ENCODE measurements around the gene MYEOV. TPM values are rescaled to one million over a fixed set of nuclear protein-coding genes. Genes with fewer than 3 reads are reported as not detected.

The MYEOV gene
- total RNA-seq (2014; rRNA removed; shearing (Covaris generic)) = 2.0 and 4.3 TPM in 2 replicates

- DNase-seq = peak; percentile 97
- H3K36me3 ChIP-seq (replicated peaks; ENCODE audit: control insufficient read depth, insufficient read depth, low read length) = no peaks in the 10 kb centered on the region
- H3K27me3 ChIP-seq (ENCODE audit: control insufficient read depth, insufficient read depth, low read length) = no peaks in the 10 kb centered on the region
- no peak within 1 kb of the TSS for H3K4me3 ChIP-seq (ENCODE audit: insufficient read depth, low read depth, low read length)
These were observed at the start of gene MYEOV for GRCh38 chr11:69293819-69294505. Gene MYEOV (plus strand): TSS chr11:69294155. CDS start chr11:69295355, 1,200 bp downstream.

- Histone ChIP-seq H3K36me3 (replicated peaks; ENCODE audit: control insufficient read depth, insufficient read depth, low read length) (no peaks in the 10 kb centered on the region), H3K27me3 (ENCODE audit: control insufficient read depth, insufficient read depth, low read length) (peaks cover 3% of the 10 kb centered on the region), H3K4me3 (ENCODE audit: insufficient read depth, low read depth, low read length) (no peak overlapping the region)
- DNase-seq = no peak
These were observed 49.7 kb upstream of the MYEOV start for GRCh38 chr11:69244266-69244665.

- DNase-seq = no peak
These were observed 48.9 kb upstream of the MYEOV start for GRCh38 chr11:69245041-69245440.

GRCh38 chr11:69245491-69246345 is 48.2 kb upstream of the MYEOV start:
- no peak for DNase-seq
- Histone ChIP-seq H3K4me3 (ENCODE audit: insufficient read depth, low read depth, low read length) (no peak overlapping the region), H3K36me3 (replicated peaks; ENCODE audit: control insufficient read depth, insufficient read depth, low read length) (no peaks in the 10 kb centered on the region), H3K27me3 (ENCODE audit: control insufficient read depth, insufficient read depth, low read length) (peaks cover 10% of the 10 kb centered on the region)

More at GRCh38 chr11:69245041-69245440, 48.9 kb upstream of the MYEOV start:
- no peaks in the 10 kb centered on the region for H3K36me3 ChIP-seq (replicated peaks; ENCODE audit: control insufficient read depth, insufficient read depth, low read length)
- H3K4me3 ChIP-seq (ENCODE audit: insufficient read depth, low read depth, low read length) = no peak overlapping the region
- H3K27me3 ChIP-seq (ENCODE audit: control insufficient read depth, insufficient read depth, low read length) = peaks cover 7% of the 10 kb centered on the region

- peak; percentile 80 for DNase-seq
- Histone ChIP-seq H3K36me3 (replicated peaks; ENCODE audit: control insufficient read depth, insufficient read depth, low read length) (no peaks in the 10 kb centered on the region), H3K27me3 (ENCODE audit: control insufficient read depth, insufficient read depth, low read length) (peaks cover 12% of the 10 kb centered on the region), H3K4me3 (ENCODE audit: insufficient read depth, low read depth, low read length) (no peak overlapping the region)
These were observed 44.4 kb upstream of the MYEOV start for GRCh38 chr11:69249311-69250185.

- DNase-seq = no peak
- no peak overlapping the region for H3K4me3 ChIP-seq (ENCODE audit: insufficient read depth, low read depth, low read length)
- no peaks in the 10 kb centered on the region for H3K36me3 ChIP-seq (replicated peaks; ENCODE audit: control insufficient read depth, insufficient read depth, low read length)
- H3K27me3 ChIP-seq (ENCODE audit: control insufficient read depth, insufficient read depth, low read length) = peaks cover 12% of the 10 kb centered on the region
These were observed 43.5 kb upstream of the MYEOV start for GRCh38 chr11:69250186-69251056.

- Histone ChIP-seq H3K4me3 (ENCODE audit: insufficient read depth, low read depth, low read length) (no peak overlapping the region), H3K36me3 (replicated peaks; ENCODE audit: control insufficient read depth, insufficient read depth, low read length) (no peaks in the 10 kb centered on the region), H3K27me3 (ENCODE audit: control insufficient read depth, insufficient read depth, low read length) (peaks cover 12% of the 10 kb centered on the region)
- DNase-seq = no peak
These were observed 42.9 kb upstream of the MYEOV start for GRCh38 chr11:69251057-69251393.

GRCh38 chr11:69251639-69252489 is 42.1 kb upstream of the MYEOV start:
- Histone ChIP-seq H3K36me3 (replicated peaks; ENCODE audit: control insufficient read depth, insufficient read depth, low read length) (no peaks in the 10 kb centered on the region), H3K27me3 (ENCODE audit: control insufficient read depth, insufficient read depth, low read length) (peaks cover 12% of the 10 kb centered on the region), H3K4me3 (ENCODE audit: insufficient read depth, low read depth, low read length) (no peak overlapping the region)
- peak; percentile 69 for DNase-seq

- no peak for DNase-seq
- Histone ChIP-seq H3K4me3 (ENCODE audit: insufficient read depth, low read depth, low read length) (no peak overlapping the region), H3K36me3 (replicated peaks; ENCODE audit: control insufficient read depth, insufficient read depth, low read length) (no peaks in the 10 kb centered on the region), H3K27me3 (ENCODE audit: control insufficient read depth, insufficient read depth, low read length) (peaks cover 12% of the 10 kb centered on the region)
These were observed 41.5 kb upstream of the MYEOV start for GRCh38 chr11:69252490-69252837.

- no peak for DNase-seq
- peaks cover 12% of the 10 kb centered on the region for H3K27me3 ChIP-seq (ENCODE audit: control insufficient read depth, insufficient read depth, low read length)
- no peak overlapping the region for H3K4me3 ChIP-seq (ENCODE audit: insufficient read depth, low read depth, low read length)
- H3K36me3 ChIP-seq (replicated peaks; ENCODE audit: control insufficient read depth, insufficient read depth, low read length) = no peaks in the 10 kb centered on the region
These were observed 40.9 kb upstream of the MYEOV start for GRCh38 chr11:69253028-69253427.

GRCh38 chr11:69257134-69257533 is 36.8 kb upstream of the MYEOV start:
- H3K36me3 ChIP-seq (replicated peaks; ENCODE audit: control insufficient read depth, insufficient read depth, low read length) = no peaks in the 10 kb centered on the region
- no peak for DNase-seq
- no peak overlapping the region for H3K4me3 ChIP-seq (ENCODE audit: insufficient read depth, low read depth, low read length)
- no peaks in the 10 kb centered on the region; the same call in 1 of the 2 replicates for H3K27me3 ChIP-seq (ENCODE audit: control insufficient read depth, insufficient read depth, low read length)

- no peaks in the 10 kb centered on the region for H3K36me3 ChIP-seq (replicated peaks; ENCODE audit: control insufficient read depth, insufficient read depth, low read length)
- no peaks in the 10 kb centered on the region; the same call in 1 of the 2 replicates for H3K27me3 ChIP-seq (ENCODE audit: control insufficient read depth, insufficient read depth, low read length)
- peak; percentile 77 for DNase-seq
- no peak overlapping the region for H3K4me3 ChIP-seq (ENCODE audit: insufficient read depth, low read depth, low read length)
These were observed 35.9 kb upstream of the MYEOV start for GRCh38 chr11:69257838-69258658.
